Liver (tissue), 9 donors: ENCODE data around the gene TREH. TPM values are rescaled to one million over a fixed set of nuclear protein-coding genes. Genes with fewer than 3 reads are reported as not detected.

Experiments used
- DNase-seq: peaks from one replicate; pipeline ENCODE4 v3.0.0-alpha.2; 2017; ENCODE audit warnings: low spot score
- H3K27ac ChIP-seq, 2 donors: one replicate each; pipeline ENCODE4 v1.7.0; 2013; ENCODE audit warnings: inconsistent platforms in 2 of 2, low read length in 2 of 2, control low read depth in 1 of 2, low read depth in 1 of 2, mild to moderate bottlenecking in 1 of 2
- H3K27me3 ChIP-seq, 4 donors: one replicate each; pipeline versions ENCODE4 v1.6.1 to v1.7.0; 2013; ENCODE audit warnings: low read length in 3 of 4, inconsistent platforms in 1 of 4, mild to moderate bottlenecking in 1 of 4, moderate library complexity in 1 of 4; ENCODE audit not compliant: control insufficient read depth in 4 of 4, insufficient read depth in 4 of 4
- H3K36me3 ChIP-seq, 4 donors: one replicate each; pipeline versions ENCODE4 v1.6.1 to v1.7.0; 2013; ENCODE audit warnings: low read length in 3 of 4, mild to moderate bottlenecking in 3 of 4, low read depth in 1 of 4, moderate library complexity in 1 of 4; ENCODE audit not compliant: control insufficient read depth in 4 of 4, insufficient read depth in 3 of 4
- H3K4me1 ChIP-seq, 4 donors: one replicate each; pipeline versions ENCODE4 v1.6.1 to v1.7.0; 2013; ENCODE audit warnings: low read length in 3 of 4, mild to moderate bottlenecking in 3 of 4, moderate library complexity in 1 of 4; ENCODE audit not compliant: control insufficient read depth in 4 of 4, insufficient read depth in 4 of 4
- H3K4me3 ChIP-seq, 3 donors: one replicate each; pipeline versions ENCODE4 v1.6.1 to v1.7.0; 2013; ENCODE audit warnings: low read length in 3 of 3, control low read depth in 1 of 3, low read depth in 1 of 3, mild to moderate bottlenecking in 1 of 3
- H3K9ac ChIP-seq, 2 donors: one replicate each; pipeline ENCODE4 v1.7.0; 2013; ENCODE audit warnings: low read length in 2 of 2, mild to moderate bottlenecking in 2 of 2, moderate library complexity in 2 of 2, control low read depth in 1 of 2, low read depth in 1 of 2
- H3K9me3 ChIP-seq, 4 donors: one replicate each; pipeline versions ENCODE4 v1.6.1 to v1.7.0; 2013; ENCODE audit warnings: low read length in 3 of 4; ENCODE audit not compliant: control insufficient read depth in 4 of 4
- CTCF ChIP-seq: fragments of 150-350 bp; IDR thresholded peaks from 2 replicates; pipeline ENCODE4 v1.5.1; 2017; ENCODE audit warnings: improper control_type of control experiment, low read depth, low read length; ENCODE audit not compliant: missing input control
- EGR1 ChIP-seq, 2 donors: IDR thresholded peaks; 2 replicates each; pipeline ENCODE4 v1.6.1; 2016 to 2018; ENCODE audit warnings: antibody characterized with exemption in 2 of 2, low read depth in 2 of 2
- FOXA1 ChIP-seq: IDR thresholded peaks from 2 replicates; pipeline ENCODE4 v1.6.1; 2016; ENCODE audit warnings: antibody characterized with exemption
- FOXA2 ChIP-seq: IDR thresholded peaks from 2 replicates; pipeline ENCODE4 v1.6.1; 2016; ENCODE audit warnings: antibody characterized with exemption
- GABPA ChIP-seq, 2 donors: IDR thresholded peaks in 1 of 2; conservative IDR thresholded peaks in 1 of 2; 2 replicates each; pipeline ENCODE4 v1.6.1; 2016; ENCODE audit warnings: antibody characterized with exemption in 2 of 2, mild to moderate bottlenecking in 1 of 2, moderate library complexity in 1 of 2
- JUND ChIP-seq, 2 donors: IDR thresholded peaks; 2 replicates each; pipeline ENCODE4 v1.6.1; 2016; ENCODE audit warnings: antibody characterized with exemption in 2 of 2
- NR2F2 ChIP-seq: IDR thresholded peaks from 2 replicates; pipeline ENCODE4 v1.6.1; 2016; ENCODE audit warnings: antibody characterized with exemption
- RAD21 ChIP-seq, 2 donors: IDR thresholded peaks; 2 replicates each; pipeline ENCODE4 v1.6.1; 2016; ENCODE audit warnings: antibody characterized with exemption in 2 of 2, mild to moderate bottlenecking in 2 of 2
- REST ChIP-seq: IDR thresholded peaks from 2 replicates; pipeline ENCODE4 v1.6.1; 2016; ENCODE audit warnings: antibody characterized with exemption, mild to moderate bottlenecking
- SP1 ChIP-seq: IDR thresholded peaks from 2 replicates; pipeline ENCODE4 v1.6.1; 2018; ENCODE audit warnings: antibody characterized with exemption, mild to moderate bottlenecking
- TAF1 ChIP-seq: conservative IDR thresholded peaks from 2 replicates; pipeline ENCODE4 v1.6.1; 2016; ENCODE audit warnings: antibody characterized with exemption, mild to moderate bottlenecking
- YY1 ChIP-seq: IDR thresholded peaks from 2 replicates; pipeline ENCODE4 v1.6.1; 2016; ENCODE audit warnings: antibody characterized with exemption, mild to moderate bottlenecking
- ZBTB33 ChIP-seq: IDR thresholded peaks from 2 replicates; pipeline ENCODE4 v1.6.1; 2016; ENCODE audit warnings: antibody characterized with exemption
- WGBS: extraction: QIAGEN DNeasy Blood & Tissue Kit; methylation state at CpG from one replicate; pipeline ENCODE4 v1.1.7; 2013; 5-methylcytosine and 5-hydroxymethylcytosine counted together
- polyA plus RNA-seq, 2 donors: library from polyadenylated mRNA; stranded (reverse) in 1 of 2; unstranded in 1 of 2; fragments of 200-250 nt in 1 of 2; fragments of >200 nt in 1 of 2; fragmentation: Nextera tagmentation in 1 of 2; extraction: Ambion mirVana in 1 of 2; gene quantifications; one replicate each; pipeline versions ENCODE4 v1.2.1 to v1.2.3, GENCODE V29; 2013 to 2015
- total RNA-seq, 2 donors: library from RNA; depleted of rRNA; stranded (reverse); fragments of >200 nt; gene quantifications; one replicate each; pipeline ENCODE4 v1.2.3, GENCODE V29; 2014
- donor health status: healthy.
- donor health status: healthy.
- donor health status: healthy.
- donor health status: healthy.
- donor health status: healthy.

Gene TREH
- total and polyA plus RNA-seq, 4 donors: 0.50 to 1.2 (median 0.84) TPM; not detected in 1

GRCh38 chr11:118715837-118716260, 36.4 kb upstream of the TREH start:
- no peak overlapping the region for H3K9ac ChIP-seq
- no peaks in the 10 kb centered on the region for H3K36me3 ChIP-seq
- WGBS: 75% methylated on average over 4 of the region's 4 CpGs
- no peaks in the 10 kb centered on the region for H3K27me3 ChIP-seq
- H3K4me3 ChIP-seq: no peak overlapping the region
- DNase-seq: no peak
- H3K4me1 ChIP-seq: peaks cover 0 to 1% (median 0%) of the 10 kb centered on the region in 4 donors
- H3K9me3 ChIP-seq: no peaks in the 10 kb centered on the region
- no peak overlapping the region for H3K27ac ChIP-seq
- TF ChIP-seq EGR1 (IDR thresholded peaks at IDR 0.05; ENCODE audit: low read depth in 2 of 2) (no peak), NR2F2 (no peak), JUND (IDR thresholded peaks at IDR 0.05) (no peak)

- H3K36me3 ChIP-seq: no peaks in the 10 kb centered on the region
- no peak for TF ChIP-seq SP1
- no peak for TF ChIP-seq REST
- no peak for TF ChIP-seq YY1
- TF ChIP-seq FOXA2: no peak
- no peak for TF ChIP-seq NR2F2
- no peak for TF ChIP-seq RAD21 (IDR thresholded peaks at IDR 0.05)
- no peak for TF ChIP-seq ZBTB33
- no peak for TF ChIP-seq TAF1
- no peak for TF ChIP-seq GABPA (IDR thresholded peaks at IDR 0.05 in 1 of 2, conservative IDR thresholded peaks at IDR 0.05 in 1 of 2)
- no peak for TF ChIP-seq FOXA1
- TF ChIP-seq CTCF: no peak
- H3K27me3 ChIP-seq: no peaks in the 10 kb centered on the region
- H3K9me3 ChIP-seq: no peaks in the 10 kb centered on the region
- WGBS: 93% methylated on average over 5 of the region's 5 CpGs
- H3K9ac ChIP-seq: no peak overlapping the region
- H3K27ac ChIP-seq: no peak overlapping the region
- DNase-seq: no peak
- H3K4me1 ChIP-seq: peaks cover 0 to 1% (median 0%) of the 10 kb centered on the region in 4 donors
- no peak overlapping the region for H3K4me3 ChIP-seq
Measured at GRCh38 chr11:118715245-118715831, 35.9 kb upstream of the TREH start.
